HepG2 (cell line): ENCODE measurements around the gene EDEM1. TPM values are rescaled to one million over a fixed set of nuclear protein-coding genes. Genes with fewer than 3 reads are reported as not detected.

Source experiments
- ATAC-seq: fragments of 200-7000 bp; cut with Tn5 transposase; 3 replicates; pipeline ENCODE4 v1.9.1; 2020; ENCODE audit warnings: mild to moderate bottlenecking, moderate library complexity
- BruUV-seq: library from RNA; stranded (reverse); fragments of 400-500 nt; replicated peaks from 2 replicates; lab custom pipeline; 2021; lab: Mats Ljungman, UMichigan
- CTCF ChIA-PET: fragments of 300-600 bp; formaldehyde crosslinking; extraction: SDS; loops from one replicate; lab custom pipeline; 2021; ENCODE audit warnings: low total read pairs, inconsistent platforms, low intra/inter-chr PET ratio; lab: Yijun Ruan, JAX
- POLR2A ChIA-PET: fragments of 350-600 bp; sonication (Branson Sonifier 250); formaldehyde crosslinking; loops from one replicate; lab custom pipeline; 2020; ENCODE audit warnings: antibody characterized with exemption, inconsistent platforms; lab: Yijun Ruan, JAX
- DNase-seq: peaks from one replicate; pipeline ENCODE4 v3.0.0-alpha.2; 2015; ENCODE audit warnings: low spot score
- FAIRE-seq: peaks from 3 replicates; lab custom pipeline; 2011; peaks lifted over from hg19 to GRCh38; lab: Jason Lieb, UNC
- H2AFZ ChIP-seq: one replicate; pipeline ENCODE4 v1.6.1; 2011; ENCODE audit warnings: low read length, inconsistent platforms
- H3K27ac ChIP-seq: fragments of 300-600 bp; 3 replicates; pipeline ENCODE4 v1.8.0; 2011; ENCODE audit warnings: mixed run types, mild to moderate bottlenecking, mixed read lengths, low read length, inconsistent platforms; ENCODE audit not compliant: insufficient read depth; ENCODE audit errors: extremely low read length
- H3K27me3 ChIP-seq, 2 experiments: fragments of 200-600 bp in 1 of 2; 2 replicates in 1 of 2; 3 replicates in 1 of 2; pipeline versions ENCODE4 v1.6.0 to v1.8.0; 2011; ENCODE audit warnings: low read length in 2 of 2, mild to moderate bottlenecking in 2 of 2, moderate library complexity in 2 of 2, inconsistent platforms in 1 of 2; ENCODE audit not compliant: insufficient read depth in 2 of 2, control insufficient read depth in 1 of 2
- H3K36me3 ChIP-seq, 2 experiments: fragments of 200-600 bp in 1 of 2; replicated peaks in 1 of 2; 2 replicates in 1 of 2; 3 replicates in 1 of 2; pipeline versions ENCODE4 v1.5.1 to v1.8.0; 2011; ENCODE audit warnings: low read length in 2 of 2, inconsistent platforms in 1 of 2; ENCODE audit not compliant: insufficient read depth in 2 of 2, control insufficient read depth in 1 of 2
- H3K4me1 ChIP-seq: 2 replicates; pipeline ENCODE4 v1.5.1; 2012; ENCODE audit warnings: low read length, inconsistent platforms; ENCODE audit not compliant: insufficient read depth
- H3K4me2 ChIP-seq: 2 replicates; pipeline ENCODE4 v1.6.0; 2011; ENCODE audit warnings: low read depth, low read length, inconsistent platforms
- H3K4me3 ChIP-seq, 3 experiments: fragments of 200-600 bp in 1 of 3; sonication (generic), shearing (Covaris generic) in 1 of 3; replicated peaks in 1 of 3; 2 replicates each; pipeline ENCODE4 v1.5.1; 2011 to 2016; ENCODE audit warnings: low read length in 3 of 3, inconsistent platforms in 2 of 3, low read depth in 2 of 3, mild to moderate bottlenecking in 2 of 3, control low read depth in 1 of 3, mixed read lengths in 1 of 3; ENCODE audit not compliant: insufficient read depth in 1 of 3
- H3K79me2 ChIP-seq: one replicate; pipeline ENCODE4 v1.6.1; 2011; ENCODE audit warnings: low read length, inconsistent platforms; ENCODE audit not compliant: insufficient read depth
- H3K9ac ChIP-seq: 2 replicates; pipeline ENCODE4 v1.6.0; 2011; ENCODE audit warnings: mild to moderate bottlenecking, low read depth, low read length, inconsistent platforms; ENCODE audit not compliant: insufficient read depth
- H3K9me3 ChIP-seq: 2 replicates; pipeline ENCODE4 v1.5.1; 2012; ENCODE audit warnings: mild to moderate bottlenecking, low read length
- H4K20me1 ChIP-seq: 2 replicates; pipeline ENCODE4 v1.6.0; 2011; ENCODE audit warnings: inconsistent platforms, mild to moderate bottlenecking, low read length, moderate library complexity; ENCODE audit not compliant: insufficient read depth
- CEBPB ChIP-seq: IDR thresholded peaks from 2 replicates; pipeline ENCODE4 v1.6.1; 2011; ENCODE audit warnings: low read depth, low read length, improper control_type of control experiment, borderline replicate concordance
- KDM5A ChIP-seq: fragments of 200-600 bp; sonication (generic); IDR thresholded peaks from 2 replicates; pipeline ENCODE4 v1.7.0; 2018; ENCODE audit warnings: antibody characterized with exemption, mild to moderate bottlenecking, low read length, borderline replicate concordance
- PAX8 ChIP-seq: sonication (generic); formaldehyde crosslinking; IDR thresholded peaks from 2 replicates; pipeline ENCODE4 v1.8.0; 2022; ENCODE audit warnings: mild to moderate bottlenecking, missing genetic modification reagents, borderline replicate concordance
- PHF8 ChIP-seq: sonication (generic); formaldehyde crosslinking; IDR thresholded peaks from 2 replicates; pipeline ENCODE4 v1.5.0; 2020; ENCODE audit warnings: missing genetic modification reagents
- SOX6 ChIP-seq, 2 experiments: fragments of 450-650 bp in 1 of 2; sonication (generic) in 1 of 2; formaldehyde crosslinking in 1 of 2; IDR thresholded peaks; 2 replicates each; pipeline versions ENCODE4 v1.4.0 to v1.6.1; 2017 to 2020; ENCODE audit warnings: antibody characterized with exemption in 1 of 2, mild to moderate bottlenecking in 1 of 2, missing genetic modification reagents in 1 of 2
- ZNF142 ChIP-seq: sonication (generic); formaldehyde crosslinking; IDR thresholded peaks from 2 replicates; pipeline ENCODE4 v1.4.0; 2020; ENCODE audit warnings: missing genetic modification reagents
- ZNF766 ChIP-seq: sonication (generic); formaldehyde crosslinking; IDR thresholded peaks from 2 replicates; pipeline ENCODE4 v1.5.0; 2020; ENCODE audit warnings: missing genetic modification reagents, borderline replicate concordance
- WGBS: methylation state at CpG from one replicate; pipeline ENCODE4 v1.1.6; 2017; ENCODE audit warnings: low lambda C conversion rate; 5-methylcytosine and 5-hydroxymethylcytosine counted together
- in situ Hi-C: cut with HindIII; loops from 2 replicates; pipeline ENCODE4 v1.10.0; 2017; ENCODE audit warnings: low pct_unique_long_range_greater_than_20kb; ENCODE audit not compliant: extremely low pct_ligation_motif_present
- intact Hi-C: fragments of 100-400 bp; cut with micrococcal nuclease; formaldehyde crosslinking; loops from one replicate; pipeline ENCODE4 v1.10.0; 2022; ENCODE audit not compliant: unreplicated experiment
- polyA plus RNA-seq, 8 experiments: library from polyadenylated mRNA; depleted of rRNA in 3 of 8; stranded (reverse) in 7 of 8; unstranded in 1 of 8; fragments of >200 nt; fragmentation: Illumina TruSeq in 4 of 8; extraction: Trizol in 4 of 8; gene quantifications; 2 replicates each; pipeline versions ENCODE4 v1.2.1 to v1.2.3, GENCODE V29; 2011 to 2016; ENCODE audit warnings: low read depth in 4 of 8, missing spikeins in 1 of 8, mixed read lengths in 1 of 8; ENCODE audit not compliant: insufficient read depth in 1 of 8
- total RNA-seq, 5 experiments: library from RNA; depleted of rRNA; stranded (reverse); fragments of >200 nt; fragmentation: Illumina TruSeq; extraction: Trizol; gene quantifications; 2 replicates each; pipeline ENCODE4 v1.2.3, GENCODE V29; 2016; ENCODE audit warnings: low read depth in 1 of 5

The EDEM1 gene
- total and polyA plus RNA-seq, 2 of the 13 experiments (the other 11 are each of a cell fraction or from before 2014, with no cell fraction given): 13.8 to 25.8 TPM

- Histone ChIP-seq H3K4me1 (peaks cover 31% of the 10 kb centered on the region), H3K9ac (no peak overlapping the region), H2AFZ (no peak overlapping the region), H3K4me3 (no peak overlapping the region), H3K79me2 (no peaks in the 10 kb centered on the region), H3K27ac (no peak overlapping the region), H3K36me3 (peaks cover 13 to 37% of the 10 kb centered on the region in 2 experiments; a peak in 4 of 5 replicates), H3K4me2 (no peak overlapping the region), H4K20me1 (no peaks in the 10 kb centered on the region), H3K9me3 (no peaks in the 10 kb centered on the region), H3K27me3 (no peaks in the 10 kb centered on the region)
- DNase-seq (no peak), FAIRE-seq (no peak), ATAC-seq (no peak)
- CTCF ChIA-PET: no interaction called here
- intact Hi-C loops (no loop called here), in situ Hi-C loops (no loop called here)
- whole genome bisulfite sequencing: 97% methylated on average over 5 of the region's 5 CpGs
- TF ChIP-seq PAX8 (CRISPR knock-in tag) (no peak), CEBPB (peak; percentile 58; the same call in 1 of the 2 replicates)
- POLR2A ChIA-PET: no interaction called here
- no TSS peak for BruUV-seq
Measured at GRCh38 chr3:5218815-5219214, 31.3 kb downstream of the EDEM1 start.

- intact Hi-C loops: no loop called here
- BruUV-seq: no TSS peak
- ATAC-seq: no peak
- 100% methylated on average over 4 of the region's 4 CpGs for WGBS
- Histone ChIP-seq H4K20me1 (no peaks in the 10 kb centered on the region), H2AFZ (no peak overlapping the region), H3K9me3 (no peaks in the 10 kb centered on the region), H3K36me3 (peaks cover 10 to 34% of the 10 kb centered on the region in 2 experiments; a peak in 4 of 5 replicates), H3K27me3 (no peaks in the 10 kb centered on the region), H3K4me3 (no peak overlapping the region), H3K4me1 (peaks cover 27% of the 10 kb centered on the region), H3K79me2 (no peaks in the 10 kb centered on the region), H3K9ac (no peak overlapping the region), H3K27ac (no peak overlapping the region), H3K4me2 (no peak overlapping the region)
- ChIA-PET CTCF (no interaction called here), POLR2A (no interaction called here)
- TF ChIP-seq PHF8 (no peak), SOX6 (IDR thresholded peaks at IDR 0.05) (no peak), SOX6 (CRISPR knock-in tag; IDR thresholded peaks at IDR 0.05) (no peak), ZNF766 (no peak), ZNF142 (no peak), KDM5A (no peak)
- in situ Hi-C loops: no loop called here
- no peak for FAIRE-seq
- DNase-seq: no peak
Measured at GRCh38 chr3:5219216-5219615, 31.7 kb downstream of the EDEM1 start.
